DMS 273 (cell line): ENCODE data around the gene ENTREP3.
"Not testable (repeated sequence)": the region's sequence is repeated elsewhere in the genome, so short reads cannot be mapped to it uniquely, and the experiment has no call there.

ENCODE experiments used
- DNase-seq: peaks from one replicate; lab custom pipeline; 2025; ENCODE audit not compliant: unreplicated experiment; lab: John Stamatoyannopoulos, UW

The ENTREP3 gene

DNA sequence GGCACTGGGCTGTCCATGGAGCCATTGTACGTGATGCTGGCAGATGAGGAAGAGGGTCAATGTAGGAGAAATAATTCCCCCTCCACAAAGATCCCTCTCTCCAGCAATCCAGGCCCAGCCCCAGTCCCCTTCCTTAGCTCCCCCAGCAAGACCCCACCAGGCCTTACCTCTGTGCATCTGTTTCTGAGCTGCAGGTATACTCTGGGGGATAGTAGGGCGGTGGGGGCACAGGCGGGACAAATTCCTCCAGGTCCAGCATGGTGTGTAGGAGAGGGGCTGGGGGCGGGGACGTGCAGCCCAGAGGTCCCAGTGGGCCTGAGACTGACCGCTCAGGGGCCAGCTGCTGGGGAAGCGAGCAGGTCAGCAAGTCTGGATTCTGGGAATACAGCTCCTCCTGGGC lies 3.7 kb downstream of the ENTREP3 start:
- no peak for DNase-seq

GRCh38 chr1:155250633-155251449 lies 4.4 kb downstream of the ENTREP3 start:
- DNase-seq: peak; percentile 97

- no peak for DNase-seq
These were observed 5.0 kb downstream of the ENTREP3 start for GRCh38 chr1:155250246-155250632.

GRCh38 chr1:155247667-155248553 lies 7.4 kb downstream of the ENTREP3 start:
- no peak for DNase-seq

DNA sequence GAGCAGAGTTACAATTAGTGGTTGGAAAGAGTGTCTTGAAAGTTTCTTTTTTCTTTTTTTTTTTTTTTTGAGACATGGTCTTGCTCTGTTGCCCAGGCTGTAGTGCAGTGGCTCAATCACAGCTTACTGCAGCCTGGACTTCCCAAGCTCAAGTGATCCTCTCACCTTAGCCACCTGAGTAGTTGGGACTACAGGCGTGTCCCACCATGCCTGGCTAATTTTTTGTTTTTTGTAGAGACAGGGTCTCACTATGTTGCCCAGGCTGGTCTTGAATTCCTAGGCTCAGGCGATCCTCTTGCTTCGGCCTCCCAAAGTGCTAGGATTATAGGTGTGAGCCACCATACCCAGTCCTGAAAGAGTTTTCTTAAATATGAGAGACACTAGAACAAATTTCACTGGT lies 8.5 kb downstream of the ENTREP3 start:
- DNase-seq: not testable (repeated sequence)

DNA sequence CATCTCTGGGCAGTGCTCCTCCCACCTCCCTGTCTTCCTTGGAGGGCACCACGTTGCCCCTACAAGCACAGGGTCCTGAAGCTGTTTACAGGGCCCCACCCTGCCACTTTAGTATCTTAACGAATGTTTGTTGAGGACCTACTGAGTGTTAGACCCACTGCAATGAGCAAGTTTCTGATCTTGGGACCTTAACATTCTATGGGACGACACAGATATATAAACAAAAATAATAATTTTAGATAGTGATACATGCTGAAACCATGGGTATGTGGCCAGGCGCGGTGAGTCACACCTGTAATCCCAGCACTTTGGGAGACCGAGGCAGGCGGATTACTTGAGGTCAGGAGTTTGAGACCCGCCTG lies 10.1 kb downstream of the ENTREP3 start:
- no peak for DNase-seq

GRCh38 chr1:155244368-155245162 lies 10.7 kb downstream of the ENTREP3 start:
- peak; percentile 100 for DNase-seq

DNA sequence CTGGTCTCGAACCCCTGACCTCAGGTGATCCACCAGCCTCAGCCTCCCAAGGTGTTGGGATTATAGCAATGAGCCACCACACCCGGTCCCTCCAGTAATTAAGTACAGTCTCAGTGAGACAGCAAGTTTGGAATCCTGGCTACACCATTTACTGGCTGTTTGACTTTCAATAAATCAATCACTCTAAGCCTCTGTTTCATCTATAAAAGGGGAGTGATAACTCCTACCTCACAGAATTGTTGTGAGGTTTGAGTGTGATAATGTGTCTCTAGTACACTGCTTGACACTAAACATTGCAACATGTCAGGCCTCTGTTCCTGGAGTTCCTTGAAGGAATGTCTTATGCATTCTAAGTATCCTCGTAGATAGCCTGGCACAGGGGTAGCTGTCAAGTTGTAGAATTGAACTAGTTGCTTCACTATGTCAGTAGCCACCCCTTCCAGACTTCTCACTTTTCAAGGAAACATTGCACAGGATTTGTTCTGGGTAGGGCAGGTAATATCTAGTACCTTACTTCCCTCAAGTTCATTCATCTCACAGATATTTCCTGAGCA lies 12.4 kb downstream of the ENTREP3 start:
- DNase-seq: no peak

DNA sequence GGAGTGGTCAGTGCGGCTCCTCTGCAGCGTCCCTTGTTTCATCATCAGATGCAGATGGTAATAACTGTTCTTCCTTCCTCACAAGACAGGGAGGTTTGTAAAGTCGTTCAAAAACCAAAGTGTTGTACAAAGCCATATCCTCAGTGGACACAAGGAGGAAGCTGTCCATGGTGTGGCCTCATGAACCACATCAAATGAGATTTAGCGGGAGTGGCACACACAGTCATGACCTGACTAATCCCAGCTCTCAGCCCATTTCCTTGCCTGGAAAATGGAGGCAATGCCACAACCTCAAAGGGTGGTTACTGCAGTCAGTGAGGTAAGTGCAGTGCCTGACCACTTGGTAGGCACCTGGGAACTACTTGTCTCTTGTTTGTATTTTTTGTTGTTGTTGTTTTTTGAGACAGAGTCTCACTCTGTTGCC lies 13.4 kb downstream of the ENTREP3 start:
- DNase-seq: no peak

DNA sequence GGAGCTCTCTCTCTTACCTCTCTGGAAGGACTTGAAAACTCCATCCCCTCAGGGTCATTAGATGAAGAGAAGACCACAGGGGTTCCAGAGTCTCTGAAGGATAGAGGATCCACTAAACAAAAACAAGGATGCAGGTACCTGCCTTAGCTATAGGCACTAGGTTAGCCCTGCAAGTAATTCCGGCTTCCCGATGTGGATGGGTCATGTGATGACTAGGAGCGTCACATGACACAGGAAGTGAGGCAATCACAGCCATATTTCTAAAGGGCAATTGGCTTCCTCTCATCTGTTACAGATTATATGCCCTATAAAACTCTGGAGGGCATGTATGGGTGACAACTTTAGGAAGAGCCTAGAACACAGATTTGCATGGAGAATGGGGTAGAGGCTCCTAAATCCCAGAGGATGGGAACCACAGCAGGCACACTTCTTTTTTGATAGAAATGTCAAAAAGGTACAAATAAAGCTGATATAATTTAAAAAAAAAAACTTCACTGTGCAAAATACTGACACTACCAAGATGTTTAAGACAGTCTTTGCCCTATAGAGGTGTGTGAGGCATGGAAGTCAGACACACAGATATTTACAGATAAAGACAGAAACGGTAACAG lies 14.1 kb downstream of the ENTREP3 start:
- peak; percentile 91 for DNase-seq

DNA sequence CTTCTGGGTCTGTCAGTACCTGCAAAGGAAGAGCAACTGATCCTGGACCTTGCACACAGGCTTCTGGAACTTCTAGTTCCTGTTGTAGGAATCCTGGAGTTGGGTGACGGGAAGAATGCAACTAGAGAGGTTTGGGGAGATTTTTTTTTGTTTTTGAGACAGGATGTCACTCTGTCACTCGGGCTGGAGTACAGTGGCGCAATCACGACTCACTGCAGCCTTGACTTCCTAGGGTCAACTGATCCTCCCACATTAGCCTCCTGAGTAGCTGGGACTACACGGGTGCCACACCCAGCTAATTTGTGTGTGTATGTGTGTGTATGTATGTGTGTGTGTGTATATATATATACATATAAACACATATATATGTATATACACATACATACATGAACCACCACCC lies 18.8 kb downstream of the ENTREP3 start:
- DNase-seq: no peak

GRCh38 chr1:155235375-155235774 lies 19.9 kb downstream of the ENTREP3 start:
- DNase-seq: not testable (repeated sequence)

DNA sequence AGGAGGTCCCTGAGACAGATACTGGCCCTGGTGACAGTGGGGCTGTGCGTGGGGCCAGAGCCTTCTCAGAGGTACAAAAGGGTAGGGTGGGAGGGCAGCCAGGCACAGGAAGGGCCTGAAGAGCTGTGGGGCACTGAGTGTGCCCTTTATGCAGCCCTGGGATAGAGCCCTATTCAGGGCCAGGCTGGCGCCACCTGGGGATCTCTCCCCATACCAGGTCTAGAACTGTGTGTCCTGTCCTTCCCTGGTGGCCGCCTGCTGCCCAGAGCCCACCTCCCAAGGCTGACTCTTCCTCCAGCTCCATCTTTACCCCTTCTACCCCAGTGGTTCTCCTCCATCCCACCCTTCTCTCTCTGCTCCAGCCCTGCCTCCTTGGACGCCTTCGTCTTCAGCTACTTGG lies 21.8 kb downstream of the ENTREP3 start:
- not testable (repeated sequence) for DNase-seq

GRCh38 chr1:155232001-155232978 lies 23.0 kb downstream of the ENTREP3 start:
- not testable (repeated sequence) for DNase-seq

- DNase-seq: not testable (repeated sequence)
These were observed 24.0 kb downstream of the ENTREP3 start for GRCh38 chr1:155231302-155231701.

GRCh38 chr1:155228096-155228427 lies 27.2 kb downstream of the ENTREP3 start:
- DNase-seq: no peak

DNA sequence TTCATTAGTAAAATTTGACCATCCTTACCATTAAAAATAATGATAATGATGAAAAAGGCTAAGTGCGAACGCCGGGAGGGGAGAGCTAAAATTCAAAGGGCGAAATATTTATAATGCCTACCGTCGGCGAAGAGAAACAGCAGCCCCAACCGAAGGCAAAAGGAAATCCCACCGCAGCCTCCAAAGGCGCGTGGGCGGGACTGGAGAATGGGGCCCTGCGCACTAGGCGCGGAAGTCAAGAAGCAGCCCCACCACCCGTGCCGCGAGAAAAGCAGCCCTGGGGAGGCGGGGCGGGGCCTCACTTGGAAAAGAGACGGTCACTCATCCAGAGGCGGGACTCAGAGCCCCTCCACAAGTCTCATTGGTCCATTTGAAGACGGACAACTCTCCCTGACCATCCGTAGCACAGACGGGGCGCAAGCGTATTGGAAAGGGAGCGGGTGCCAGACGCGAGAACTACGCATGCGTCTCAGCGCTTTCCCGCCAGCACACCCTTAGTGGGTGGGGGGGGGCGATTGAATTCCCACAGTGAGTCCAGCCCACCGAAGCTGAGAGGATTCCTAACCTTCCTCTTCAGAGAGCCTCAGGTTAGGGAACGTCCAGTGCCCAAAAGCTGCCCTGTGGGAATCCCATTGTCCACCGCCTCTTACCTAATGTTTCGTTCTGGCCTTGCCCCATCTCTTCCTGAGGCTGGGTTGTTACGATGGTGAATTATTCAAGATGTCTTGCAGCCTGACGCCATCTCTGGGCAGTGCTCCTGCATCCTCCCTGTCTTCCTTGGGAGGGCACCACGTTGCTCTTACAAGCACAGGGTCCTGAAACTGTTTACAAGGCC lies 27.8 kb downstream of the ENTREP3 start:
- peak; percentile 100 for DNase-seq

DNA sequence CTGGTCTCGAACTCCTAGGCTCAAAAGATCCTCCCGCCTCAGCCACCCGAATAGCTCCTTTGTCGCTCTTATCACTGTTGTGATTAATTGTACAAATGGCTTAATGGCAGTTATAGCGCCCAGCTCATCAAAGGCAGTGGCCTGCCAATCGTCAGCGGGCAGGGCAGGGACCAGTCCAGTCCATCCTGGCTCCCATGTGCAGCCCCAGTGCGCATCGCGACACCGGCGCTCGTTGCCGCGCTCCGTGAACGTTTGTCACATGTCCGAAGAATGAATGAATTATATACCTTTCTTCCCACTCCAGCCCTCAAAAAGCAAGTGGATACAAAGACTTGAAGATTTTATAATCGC lies 28.4 kb downstream of the ENTREP3 start:
- peak; percentile 79 for DNase-seq
